Calu3 (cell line): ENCODE data around the gene PSG6. TPM values are rescaled to one million over a fixed set of nuclear protein-coding genes. Genes with fewer than 3 reads are reported as not detected.
"Not testable (repeated sequence)": the region's sequence is repeated elsewhere in the genome, so short reads cannot be mapped to it uniquely, and the experiment has no call there.

Source experiments
- Bru-seq: library from RNA; stranded (reverse); fragments of 400-500 nt; gene quantifications from one replicate; lab custom pipeline; 2021; lab: Mats Ljungman, UMichigan
- BruChase-seq, 2 experiments: library from RNA; stranded (reverse); fragments of 400-500 nt; gene quantifications; one replicate each; lab custom pipeline; 2021; lab: Mats Ljungman, UMichigan
- BruUV-seq: library from RNA; stranded (reverse); fragments of 400-500 nt; replicated peaks from 2 replicates; lab custom pipeline; 2021; lab: Mats Ljungman, UMichigan
- CTCF ChIA-PET: fragments of 300-600 bp; sonication (Branson Sonifier 250); formaldehyde crosslinking; loops from one replicate; lab custom pipeline; 2022; ENCODE audit warnings: antibody characterized with exemption; lab: Charles Lee
- DNase-seq: peaks from one replicate; pipeline ENCODE4 v3.0.0; 2022
- H3K27ac Mint-ChIP-seq: one replicate; pipeline ENCODE4 v1.8.0; 2022; ENCODE audit warnings: mixed read lengths; ENCODE audit not compliant: unreplicated experiment
- H3K27me3 Mint-ChIP-seq: one replicate; pipeline ENCODE4 v1.8.0; 2022; ENCODE audit warnings: mixed read lengths; ENCODE audit not compliant: unreplicated experiment
- H3K36me3 Mint-ChIP-seq: one replicate; pipeline ENCODE4 v1.8.0; 2022; ENCODE audit warnings: mild to moderate bottlenecking, moderate library complexity, mixed read lengths; ENCODE audit not compliant: insufficient read depth, unreplicated experiment
- H3K4me1 Mint-ChIP-seq: one replicate; pipeline ENCODE4 v1.8.0; 2022; ENCODE audit warnings: mild to moderate bottlenecking, low read depth, mixed read lengths; ENCODE audit not compliant: unreplicated experiment
- H3K4me3 Mint-ChIP-seq: one replicate; pipeline ENCODE4 v1.8.0; 2022; ENCODE audit warnings: mild to moderate bottlenecking, low read depth, moderate library complexity, mixed read lengths; ENCODE audit not compliant: unreplicated experiment
- H3K9me3 Mint-ChIP-seq: one replicate; pipeline ENCODE4 v1.8.0; 2022; ENCODE audit warnings: low read depth, mixed read lengths; ENCODE audit not compliant: unreplicated experiment
- intact Hi-C: fragments of 100-400 bp; cut with micrococcal nuclease; formaldehyde crosslinking; loops from one replicate; pipeline ENCODE4 v1.10.0; 2022; ENCODE audit not compliant: unreplicated experiment
- long read RNA-seq: library from polyadenylated mRNA; stranded (forward); transcript quantifications from one replicate; pipeline ENCODE4 v2.0.0, GENCODE V29; 2022
- total RNA-seq: library from RNA; stranded (reverse); gene quantifications from 2 replicates; pipeline ENCODE4 v1.2.3, GENCODE V29; 2022
- TF ChIP-seq, protein P1 (sequence below): fragments of 200-600 bp; IDR thresholded peaks from one replicate; pipeline ENCODE4 v1.8.0; 2022; ENCODE audit warnings: antibody characterized with exemption; ENCODE audit not compliant: unreplicated experiment

Gene PSG6
- total RNA-seq = not detected in 2 replicates
- not detected for Bru-seq, nascent RNA
- BruChase-seq, experiment 1, labeled RNA remaining after a 6-hour chase = not detected
- not detected for BruChase-seq, experiment 2, labeled RNA remaining after a 2-hour chase
- long read RNA-seq = 0 reads

DNA sequence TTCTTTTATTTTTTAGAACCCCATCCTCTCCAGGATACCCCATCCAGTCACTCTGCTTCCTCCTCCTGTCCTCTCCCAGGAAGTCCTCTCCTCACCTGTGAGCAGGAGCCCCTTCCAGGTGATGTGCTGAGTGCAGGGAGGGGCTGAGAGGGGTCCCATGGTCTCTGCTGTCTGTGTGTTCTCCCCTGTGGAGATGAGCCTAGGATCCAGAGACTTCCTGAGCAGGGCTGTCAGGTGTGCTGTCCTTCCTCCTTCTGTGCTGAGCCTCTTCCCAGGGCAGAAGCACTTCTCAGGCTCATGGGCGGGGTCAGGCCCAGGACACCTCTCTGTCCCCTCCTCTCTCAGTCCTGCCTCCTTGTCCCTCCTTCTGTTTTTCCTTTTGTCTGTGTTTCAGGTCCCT lies at the start of gene PSG6:
Gene PSG6 (minus strand): TSS at position 261 of the 400 bp plus-strand sequence. CDS start 102 bp downstream, at position 159.
- H3K36me3 Mint-ChIP-seq, intact Hi-C loops, H3K9me3 Mint-ChIP-seq, H3K4me1 Mint-ChIP-seq, DNase-seq, BruUV-seq, CTCF ChIA-PET, H3K4me3 Mint-ChIP-seq, H3K27ac Mint-ChIP-seq: not testable (repeated sequence)
- H3K27me3 Mint-ChIP-seq = peaks cover 29% of the 10 kb centered on the region

GRCh38 chr19:42965176-42965575 lies 47.5 kb upstream of the PSG6 start:
- H3K9me3 Mint-ChIP-seq = no peaks in the 10 kb centered on the region

DNA sequence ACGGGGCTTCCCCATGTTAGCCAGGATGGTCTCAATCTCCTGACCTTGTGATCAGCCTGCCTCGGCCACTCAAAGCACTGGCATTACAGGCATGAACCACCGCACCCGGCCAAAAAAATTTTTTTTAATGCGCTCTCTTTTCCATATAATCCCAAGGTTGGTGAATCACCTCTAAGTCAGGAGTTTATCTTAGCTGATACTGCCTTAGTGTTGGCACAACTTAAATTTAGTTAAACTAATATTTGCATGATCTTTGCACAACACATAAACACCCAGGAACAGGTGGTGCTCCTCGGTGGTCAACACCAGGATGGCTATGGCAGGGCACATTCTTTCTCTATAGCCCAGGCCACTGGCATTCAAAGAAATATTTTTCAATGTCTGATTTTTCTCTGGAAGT lies 43.4 kb upstream of the PSG6 start:
- DNase-seq = no peak
- Mint-ChIP-seq H3K9me3 (no peaks in the 10 kb centered on the region), H3K4me1 (no peaks in the 10 kb centered on the region), H3K4me3 (no peak overlapping the region), H3K36me3 (no peaks in the 10 kb centered on the region), H3K27ac (no peak overlapping the region), H3K27me3 (peaks cover 86% of the 10 kb centered on the region)
- CTCF ChIA-PET = no interaction called here
- TF ChIP-seq, protein P1, sequence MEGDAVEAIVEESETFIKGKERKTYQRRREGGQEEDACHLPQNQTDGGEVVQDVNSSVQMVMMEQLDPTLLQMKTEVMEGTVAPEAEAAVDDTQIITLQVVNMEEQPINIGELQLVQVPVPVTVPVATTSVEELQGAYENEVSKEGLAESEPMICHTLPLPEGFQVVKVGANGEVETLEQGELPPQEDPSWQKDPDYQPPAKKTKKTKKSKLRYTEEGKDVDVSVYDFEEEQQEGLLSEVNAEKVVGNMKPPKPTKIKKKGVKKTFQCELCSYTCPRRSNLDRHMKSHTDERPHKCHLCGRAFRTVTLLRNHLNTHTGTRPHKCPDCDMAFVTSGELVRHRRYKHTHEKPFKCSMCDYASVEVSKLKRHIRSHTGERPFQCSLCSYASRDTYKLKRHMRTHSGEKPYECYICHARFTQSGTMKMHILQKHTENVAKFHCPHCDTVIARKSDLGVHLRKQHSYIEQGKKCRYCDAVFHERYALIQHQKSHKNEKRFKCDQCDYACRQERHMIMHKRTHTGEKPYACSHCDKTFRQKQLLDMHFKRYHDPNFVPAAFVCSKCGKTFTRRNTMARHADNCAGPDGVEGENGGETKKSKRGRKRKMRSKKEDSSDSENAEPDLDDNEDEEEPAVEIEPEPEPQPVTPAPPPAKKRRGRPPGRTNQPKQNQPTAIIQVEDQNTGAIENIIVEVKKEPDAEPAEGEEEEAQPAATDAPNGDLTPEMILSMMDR = no peak
- BruUV-seq = no TSS peak
- intact Hi-C loops = no loop called here

More at GRCh38 chr19:42965176-42965575, 47.5 kb upstream of the PSG6 start:
- intact Hi-C loops = no loop called here
- no peak for DNase-seq
- Mint-ChIP-seq H3K4me1 (no peaks in the 10 kb centered on the region), H3K27me3 (peaks cover 98% of the 10 kb centered on the region), H3K4me3 (no peak overlapping the region), H3K36me3 (no peaks in the 10 kb centered on the region), H3K27ac (no peak overlapping the region)
- TF ChIP-seq, protein P1 = no peak
- BruUV-seq = no TSS peak
- CTCF ChIA-PET = no interaction called here

- intact Hi-C loops, BruUV-seq, H3K4me1 Mint-ChIP-seq, H3K9me3 Mint-ChIP-seq, DNase-seq, H3K36me3 Mint-ChIP-seq, H3K4me3 Mint-ChIP-seq, H3K27ac Mint-ChIP-seq, CTCF ChIA-PET: not testable (repeated sequence)
- peaks cover 48% of the 10 kb centered on the region for H3K27me3 Mint-ChIP-seq
Measured at GRCh38 chr19:42952126-42952525, 34.4 kb upstream of the PSG6 start.

GRCh38 chr19:42951476-42951875 lies 33.8 kb upstream of the PSG6 start:
- peaks cover 48% of the 10 kb centered on the region for H3K27me3 Mint-ChIP-seq
- CTCF ChIA-PET, H3K27ac Mint-ChIP-seq, H3K4me1 Mint-ChIP-seq, H3K9me3 Mint-ChIP-seq, intact Hi-C loops, DNase-seq, BruUV-seq, H3K36me3 Mint-ChIP-seq, H3K4me3 Mint-ChIP-seq: not testable (repeated sequence)
